Activated CD4-positive, alpha-beta T cell treated with anti-CD3 and anti-CD28 coated beads, Interleukin-2, amount 50 U/mL, for 16 hours (primary cell): Measurements from ENCODE around the gene CAMSAP3.

Experiments used
- DNase-seq: peaks from one replicate; pipeline ENCODE4 v3.0.0-alpha.2; 2020

Gene CAMSAP3

GRCh38 chr19:7657131-7657751 is 61.6 kb downstream of the CAMSAP3 start:
- DNase-seq, result no peak

GRCh38 chr19:7658219-7658686 is 62.6 kb downstream of the CAMSAP3 start:
- peak; percentile 68 for DNase-seq

- no peak for DNase-seq
Measured at GRCh38 chr19:7661744-7662538, 66.3 kb downstream of the CAMSAP3 start.

DNA sequence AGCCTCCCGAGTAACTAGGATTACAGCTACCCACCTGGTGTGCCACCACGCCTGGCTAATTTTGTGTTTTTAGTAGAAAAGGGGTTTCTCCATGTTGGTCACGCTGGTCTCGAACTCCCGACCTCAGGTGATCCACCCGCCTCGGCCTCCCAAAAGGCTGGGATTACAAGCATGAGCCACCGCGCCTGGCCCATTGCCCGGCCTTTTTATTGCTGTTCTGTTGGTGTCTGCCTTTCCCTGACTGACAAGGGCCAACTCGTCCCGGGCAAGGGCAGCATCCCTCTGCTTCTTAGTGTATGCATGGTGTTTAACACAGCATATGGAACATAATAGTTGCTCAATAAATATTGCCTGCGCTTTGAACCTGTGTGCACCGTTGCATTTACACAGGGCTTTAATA is 67.0 kb downstream of the CAMSAP3 start:
- no peak for DNase-seq

DNA sequence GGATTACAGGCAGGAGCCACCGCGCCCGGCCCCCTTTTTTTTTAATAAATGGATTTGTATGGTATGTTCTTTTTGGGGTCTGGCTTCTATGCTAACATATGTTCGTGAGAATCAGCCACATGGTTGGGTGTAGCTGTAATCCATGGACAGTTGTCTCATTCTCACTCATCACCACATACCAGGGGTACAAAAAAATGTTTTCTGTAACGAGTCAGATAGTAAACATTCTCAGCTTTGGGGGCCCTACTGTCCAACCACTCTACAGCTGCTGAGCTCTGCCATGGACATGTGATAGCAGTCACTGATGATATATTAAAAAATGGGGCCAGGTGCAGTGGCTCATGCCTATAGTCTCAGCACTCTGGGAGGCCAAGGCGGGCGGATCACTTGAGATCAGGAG is 68.0 kb downstream of the CAMSAP3 start:
- DNase-seq, result no peak

GRCh38 chr19:7665076-7665475 is 69.4 kb downstream of the CAMSAP3 start:
- no peak for DNase-seq
